Skin epidermis (tissue), 12 donors: Measurements from ENCODE around the gene NFASC.

Experiments used
- H3K27ac ChIP-seq, 21 experiments: fragments of 200-600 bp; sonication (generic) in 11 of 21; one replicate each; pipeline ENCODE4 v1.5.0; 2020; ENCODE audit warnings: mild to moderate bottlenecking in 3 of 21, inconsistent platforms in 2 of 21, moderate library complexity in 2 of 21
- H3K4me3 ChIP-seq, 7 experiments: fragments of 200-600 bp; sonication (generic) in 2 of 7; one replicate each; pipeline ENCODE4 v1.5.0; 2020; ENCODE audit warnings: inconsistent platforms in 2 of 7, mild to moderate bottlenecking in 2 of 7, moderate library complexity in 1 of 7

The NFASC gene

DNA sequence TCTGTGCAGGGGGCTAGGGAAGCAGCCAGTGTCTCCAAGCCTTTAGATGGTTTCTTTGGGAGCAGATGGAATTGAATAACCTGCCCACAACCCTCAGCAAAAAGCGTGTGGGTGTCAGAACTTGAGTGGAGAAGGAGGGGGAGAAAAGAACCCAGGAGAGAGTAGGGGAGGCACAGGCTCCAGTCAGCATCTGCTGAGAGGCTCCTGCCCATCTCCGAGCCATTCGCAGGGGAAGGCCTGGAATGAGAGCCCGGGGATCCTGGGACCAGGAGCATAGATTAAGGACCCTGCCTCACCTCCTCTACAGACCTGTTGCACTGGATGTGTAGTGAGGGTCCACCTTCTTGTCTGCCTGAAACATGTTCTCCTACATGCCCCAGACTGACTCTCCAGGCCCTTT lies 197.3 kb downstream of the NFASC start:
- no peak overlapping the region for H3K4me3 ChIP-seq
- no peak overlapping the region for H3K27ac ChIP-seq

DNA sequence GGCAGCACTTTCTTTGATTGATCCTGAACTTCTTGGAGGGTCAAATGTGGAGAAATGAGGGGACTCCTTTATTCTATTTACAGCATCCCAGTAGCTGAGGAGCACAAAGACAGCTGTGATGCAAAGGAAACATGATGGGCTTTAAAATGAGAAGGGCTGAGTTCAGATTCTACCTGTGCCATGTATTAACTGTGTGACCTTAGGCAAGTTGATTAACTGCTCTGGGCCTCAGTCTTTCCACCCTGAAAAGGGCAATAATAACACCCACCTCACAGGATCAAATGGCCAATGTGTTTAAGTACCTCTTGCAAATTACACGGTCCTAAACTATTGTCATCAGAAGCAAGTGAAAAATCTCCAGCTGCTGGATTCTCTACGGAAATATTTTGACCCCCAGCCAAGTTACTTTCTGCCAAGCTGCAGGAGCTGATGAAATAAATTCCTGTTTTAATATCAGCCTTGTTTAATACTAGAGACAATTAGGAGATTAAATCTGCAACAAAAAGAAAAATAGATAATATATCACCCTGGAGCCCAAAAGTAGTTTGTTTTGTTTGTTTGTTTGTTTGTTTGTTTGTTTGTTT lies 197.9 kb downstream of the NFASC start:
- no peak overlapping the region for H3K27ac ChIP-seq
- no peak overlapping the region for H3K4me3 ChIP-seq

DNA sequence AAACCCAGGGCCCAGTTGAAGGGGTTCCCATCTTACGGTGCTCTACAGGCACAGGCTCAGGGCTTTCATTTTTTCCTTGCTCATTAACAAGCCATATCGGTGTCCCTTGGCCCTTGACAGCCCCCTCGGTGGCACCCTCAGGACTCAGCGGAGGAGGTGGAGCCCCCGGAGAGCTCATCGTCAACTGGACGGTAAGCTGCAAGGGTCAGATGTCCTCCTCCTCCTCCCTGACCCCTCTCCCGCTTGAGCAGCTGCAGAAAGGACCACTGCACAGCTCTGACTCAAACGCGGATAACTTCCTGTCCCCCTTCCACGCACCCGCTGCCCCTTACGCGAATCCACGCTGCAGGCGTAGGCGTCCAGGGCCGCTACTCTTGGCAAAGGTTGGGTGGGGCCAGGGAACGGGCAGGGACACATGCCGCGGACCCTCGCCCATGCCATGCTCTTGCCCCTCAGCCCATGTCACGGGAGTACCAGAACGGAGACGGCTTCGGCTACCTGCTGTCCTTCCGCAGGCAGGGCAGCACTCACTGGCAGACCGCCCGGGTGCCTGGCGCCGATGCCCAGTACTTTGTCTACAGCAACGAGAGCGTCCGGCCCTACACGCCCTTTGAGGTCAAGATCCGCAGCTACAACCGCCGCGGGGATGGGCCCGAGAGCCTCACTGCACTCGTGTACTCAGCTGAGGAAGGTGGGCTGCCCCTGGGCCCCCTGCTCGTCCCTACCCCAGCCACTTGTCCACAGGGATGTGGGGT lies 198.9 kb downstream of the NFASC start:
- no peak overlapping the region for H3K4me3 ChIP-seq
- no peak overlapping the region for H3K27ac ChIP-seq

DNA sequence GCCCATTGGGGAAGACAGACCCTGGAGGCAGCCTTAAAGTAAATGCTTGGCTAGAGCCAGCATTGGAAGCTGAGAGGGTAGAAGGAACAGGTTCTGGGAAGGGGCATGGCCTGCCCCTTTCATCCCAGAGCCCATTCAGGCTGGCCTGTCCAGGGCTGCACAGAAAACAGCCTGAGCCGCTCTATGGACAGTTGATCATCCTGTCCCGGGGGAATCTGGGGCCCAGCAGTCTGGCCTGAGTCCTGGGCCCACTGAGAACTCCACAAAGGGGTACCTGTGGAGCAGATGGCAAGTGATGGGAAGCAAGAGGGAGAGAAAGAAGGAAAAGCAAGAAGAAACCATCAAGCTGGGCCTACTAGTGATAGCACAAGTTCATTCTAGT lies 200.4 kb downstream of the NFASC start:
- Histone ChIP-seq H3K4me3 (no peak overlapping the region), H3K27ac (no peak overlapping the region)

DNA sequence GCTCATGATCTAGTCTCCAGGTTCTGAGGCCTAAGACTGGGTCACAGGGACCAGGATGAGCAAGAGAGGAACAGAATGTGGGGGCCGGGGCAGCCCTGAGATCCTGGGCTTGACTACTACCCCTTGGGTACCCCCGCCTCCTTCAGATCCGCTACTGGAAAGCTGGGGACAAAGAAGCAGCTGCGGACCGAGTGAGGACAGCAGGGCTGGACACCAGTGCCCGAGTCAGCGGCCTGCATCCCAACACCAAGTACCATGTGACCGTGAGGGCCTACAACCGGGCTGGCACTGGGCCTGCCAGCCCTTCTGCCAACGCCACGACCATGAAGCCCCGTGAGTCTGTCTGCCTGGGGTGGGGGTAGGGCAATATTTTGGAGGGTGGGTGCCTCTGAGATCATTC lies 201.1 kb downstream of the NFASC start:
- H3K27ac ChIP-seq: no peak overlapping the region
- H3K4me3 ChIP-seq: no peak overlapping the region

DNA sequence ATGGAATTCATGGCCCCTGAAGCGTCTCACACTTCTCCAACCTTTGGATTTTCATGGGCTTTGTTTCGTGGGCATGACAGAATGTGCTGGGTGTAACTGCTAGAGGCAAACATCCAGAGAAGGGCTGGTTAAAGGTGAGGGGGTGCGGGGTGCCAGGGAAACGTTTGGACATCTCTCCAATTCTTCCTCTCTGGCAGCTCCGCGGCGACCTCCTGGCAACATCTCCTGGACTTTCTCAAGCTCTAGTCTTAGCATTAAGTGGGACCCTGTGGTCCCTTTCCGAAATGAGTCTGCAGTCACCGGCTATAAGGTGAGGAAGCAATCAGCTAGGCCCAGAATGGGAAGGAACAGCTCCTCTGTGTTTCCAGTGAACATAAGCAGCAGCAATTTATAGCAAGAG lies 201.6 kb downstream of the NFASC start:
- Histone ChIP-seq H3K4me3 (no peak overlapping the region), H3K27ac (peak overlapping the region in 1 of 21 experiments; percentile 16)
